HCT116 (cell line): ENCODE results near the gene PBX1. TPM values are rescaled to one million over a fixed set of nuclear protein-coding genes. Genes with fewer than 3 reads are reported as not detected.

Experiments
- ATAC-seq: fragments of 200-7000 bp; cut with Tn5 transposase; 2 replicates; pipeline ENCODE4 v1.9.1; 2020; ENCODE audit warnings: mild to moderate bottlenecking, moderate library complexity
- BruUV-seq: library from RNA; stranded (reverse); fragments of 400-500 nt; replicated peaks from 2 replicates; lab custom pipeline; 2021; lab: Mats Ljungman, UMichigan
- CTCF ChIA-PET: fragments of 300-600 bp; sonication (Branson Sonifier 250); formaldehyde crosslinking; loops from one replicate; lab custom pipeline; 2021; ENCODE audit warnings: antibody characterized with exemption; lab: Charles Lee
- POLR2A ChIA-PET: fragments of 300-600, 350-600 bp; sonication (Branson Sonifier 250); formaldehyde crosslinking; loops from one replicate; lab custom pipeline; 2021; ENCODE audit warnings: antibody characterized with exemption; lab: Charles Lee
- RAD21 ChIA-PET, 2 experiments: fragments of 300-600 bp; sonication (Branson Sonifier 250); formaldehyde crosslinking; loops; one replicate each; lab custom pipeline; 2023; ENCODE audit warnings: low total read pairs in 2 of 2; ENCODE audit not compliant: uncharacterized antibody in 2 of 2, unreplicated experiment in 2 of 2, low non-redundant PET in 1 of 2; lab: Charles Lee
- DNase-seq: peaks from one replicate; pipeline ENCODE4 v3.0.0-alpha.2; 2010; ENCODE audit warnings: low read depth, low spot score
- H2AFZ ChIP-seq: fragments of 200-600 bp; shearing (Covaris generic), sonication (generic); 2 replicates; pipeline ENCODE4 v1.6.1; 2017; ENCODE audit warnings: low read depth, mixed run types, mixed read lengths, antibody characterized with exemption, low read length; ENCODE audit not compliant: poor library complexity, severe bottlenecking
- H3K27ac ChIP-seq: 2 replicates; pipeline ENCODE4 v1.5.1; 2012; ENCODE audit warnings: low read depth, low read length
- H3K27me3 ChIP-seq: fragments of 200-600 bp; sonication (generic); 2 replicates; pipeline ENCODE4 v1.6.1; 2016; ENCODE audit warnings: mixed run types, low read length, mixed read lengths; ENCODE audit not compliant: insufficient read depth
- H3K36me3 ChIP-seq, 2 experiments: fragments of 200-500 bp in 1 of 2; fragments of 200-600 bp in 1 of 2; sonication (Bioruptor generic) in 1 of 2; sonication (generic) in 1 of 2; 2 replicates each; pipeline versions ENCODE4 v1.5.1 to v1.6.1; 2014 to 2016; ENCODE audit warnings: low read length in 2 of 2, inconsistent platforms in 1 of 2, mixed read lengths in 1 of 2, mixed run types in 1 of 2; ENCODE audit not compliant: insufficient read depth in 2 of 2, control insufficient read depth in 1 of 2
- H3K4me1 ChIP-seq, 2 experiments: fragments of 200-600 bp in 1 of 2; sonication (generic) in 1 of 2; 2 replicates each; pipeline versions ENCODE4 v1.5.1 to v1.6.1; 2012 to 2017; ENCODE audit warnings: low read length in 2 of 2, inconsistent platforms in 1 of 2, mild to moderate bottlenecking in 1 of 2, mixed read lengths in 1 of 2, mixed run types in 1 of 2, moderate library complexity in 1 of 2; ENCODE audit not compliant: insufficient read depth in 2 of 2, control insufficient read depth in 1 of 2
- H3K4me2 ChIP-seq: fragments of 200-600 bp; sonication (generic); 2 replicates; pipeline ENCODE4 v1.6.1; 2017; ENCODE audit warnings: mixed run types, low read length, mixed read lengths
- H3K4me3 ChIP-seq, 2 experiments: fragments of 200-600 bp in 1 of 2; sonication (generic) in 1 of 2; replicated peaks in 1 of 2; 2 replicates each; pipeline ENCODE4 v1.5.1; 2011 to 2016; ENCODE audit warnings: low read length in 2 of 2, control low read depth in 1 of 2, low read depth in 1 of 2, mild to moderate bottlenecking in 1 of 2, mixed read lengths in 1 of 2, mixed run types in 1 of 2
- H3K79me2 ChIP-seq: fragments of 200-600 bp; sonication (generic); 2 replicates; pipeline ENCODE4 v1.6.1; 2017; ENCODE audit warnings: mild to moderate bottlenecking, mixed run types, low read length, moderate library complexity, mixed read lengths; ENCODE audit not compliant: insufficient read depth
- H3K9ac ChIP-seq: fragments of 200-600 bp; sonication (generic); 2 replicates; pipeline ENCODE4 v1.6.1; 2016; ENCODE audit warnings: low read length, mixed read lengths
- H3K9me2 ChIP-seq: fragments of 200-600 bp; sonication (generic), shearing (Covaris generic); 2 replicates; pipeline ENCODE4 v1.6.1; 2017; ENCODE audit warnings: mixed run types, mild to moderate bottlenecking, moderate library complexity; ENCODE audit not compliant: insufficient read depth
- H3K9me3 ChIP-seq, 2 experiments: fragments of 200-500 bp in 1 of 2; fragments of 200-600 bp in 1 of 2; sonication (Bioruptor generic) in 1 of 2; sonication (generic) in 1 of 2; 2 replicates each; pipeline ENCODE4 v1.6.1; 2014 to 2017; ENCODE audit warnings: low read length in 2 of 2, mixed read lengths in 2 of 2, inconsistent platforms in 1 of 2, low read depth in 1 of 2, mild to moderate bottlenecking in 1 of 2, mixed run types in 1 of 2, moderate library complexity in 1 of 2; ENCODE audit not compliant: control insufficient read depth in 1 of 2, insufficient read depth in 1 of 2
- H4K20me1 ChIP-seq: fragments of 200-600 bp; sonication (generic), shearing (Covaris generic); 2 replicates; pipeline ENCODE4 v1.6.1; 2017; ENCODE audit warnings: mixed run types, mild to moderate bottlenecking, moderate library complexity; ENCODE audit not compliant: insufficient read depth
- CTCF ChIP-seq, 3 experiments: fragments of 200-600 bp in 1 of 3; sonication (generic) in 1 of 3; IDR thresholded peaks in 2 of 3; conservative IDR thresholded peaks in 1 of 3; 2 replicates each; pipeline ENCODE4 v1.5.1; 2012 to 2017; ENCODE audit warnings: low read depth in 2 of 3, low read length in 2 of 3, antibody characterized with exemption in 1 of 3, borderline replicate concordance in 1 of 3, control low read depth in 1 of 3, mild to moderate bottlenecking in 1 of 3, mixed read lengths in 1 of 3, mixed run types in 1 of 3, moderate library complexity in 1 of 3; ENCODE audit not compliant: insufficient read depth in 1 of 3
- EZH2phosphoT487 ChIP-seq: fragments of 200-600 bp; IDR thresholded peaks from 2 replicates; pipeline ENCODE4 v1.6.1; 2018; ENCODE audit warnings: antibody characterized with exemption, borderline replicate concordance
- FOSL1 ChIP-seq: IDR thresholded peaks from 2 replicates; pipeline ENCODE4 v1.6.1; 2012; ENCODE audit warnings: low read depth
- JUND ChIP-seq: IDR thresholded peaks from 2 replicates; pipeline ENCODE4 v1.6.1; 2012
- POLR2A ChIP-seq: IDR thresholded peaks from 2 replicates; pipeline ENCODE4 v1.7.0; 2011; ENCODE audit warnings: borderline replicate concordance; ENCODE audit not compliant: insufficient read depth, insufficient read length; ENCODE audit errors: extremely low read depth
- POLR2AphosphoS5 ChIP-seq: IDR thresholded peaks from 2 replicates; pipeline ENCODE4 v1.6.1; 2011; ENCODE audit warnings: mild to moderate bottlenecking, low read depth, low read length, moderate library complexity
- SRF ChIP-seq: IDR thresholded peaks from 2 replicates; pipeline ENCODE4 v1.6.1; 2012; ENCODE audit warnings: low read depth
- TCF7L2 ChIP-seq: IDR thresholded peaks from 2 replicates; pipeline ENCODE4 v1.7.0; 2011; ENCODE audit warnings: borderline replicate concordance, inconsistent platforms; ENCODE audit not compliant: insufficient read depth, insufficient read length; ENCODE audit errors: extremely low read depth
- intact Hi-C: fragments of 100-400 bp; cut with micrococcal nuclease; formaldehyde crosslinking; loops from 2 replicates; pipeline ENCODE4 v1.10.0; 2022
- total RNA-seq: library from RNA; stranded (reverse); gene quantifications from one replicate; pipeline ENCODE4 v1.2.1, GENCODE V29; 2021; ENCODE audit not compliant: unreplicated experiment

Gene PBX1
- total RNA-seq, 1 experiment from 2014 or later = 29.6 TPM

- CTCF ChIA-PET = no interaction called here
- BruUV-seq = no TSS peak
Observed at GRCh38 chr1:164865385-164865784, 306.4 kb downstream of the PBX1 start.

More at GRCh38 chr1:164865385-164865784, 306.4 kb downstream of the PBX1 start:
- no peaks in the 10 kb centered on the region for H3K36me3 ChIP-seq
- H3K27ac ChIP-seq = no peak overlapping the region
- no peaks in the 10 kb centered on the region for H3K4me1 ChIP-seq
- H3K4me2 ChIP-seq = no peak overlapping the region
- H3K4me3 ChIP-seq = no peak overlapping the region
- ATAC-seq (no peak), DNase-seq (no peak)
- POLR2A ChIA-PET = no interaction called here
- H3K27me3 ChIP-seq = peaks cover 10% of the 10 kb centered on the region
- no peaks in the 10 kb centered on the region for H3K79me2 ChIP-seq
- TF ChIP-seq SRF (no peak), EZH2phosphoT487 (no peak), JUND (no peak), POLR2AphosphoS5 (no peak), POLR2A (no peak), TCF7L2 (no peak), FOSL1 (no peak), CTCF (IDR thresholded peaks at IDR 0.05 in 2 of 3, conservative IDR thresholded peaks at IDR 0.05 in 1 of 3; ENCODE audit: borderline replicate concordance in 1 of 3, insufficient read depth in 1 of 3, low read depth in 2 of 3, low read length in 2 of 3) (no peak)
- no peak overlapping the region for H3K9ac ChIP-seq
- intact Hi-C loops = no loop called here
- no peaks in the 10 kb centered on the region for H4K20me1 ChIP-seq
- RAD21 ChIA-PET = no interaction called here
- no peaks in the 10 kb centered on the region for H3K9me2 ChIP-seq
- H2AFZ ChIP-seq = no peak overlapping the region
- H3K9me3 ChIP-seq = no peaks in the 10 kb centered on the region
